ENCODE data around the gene UBASH3A.
"Not testable (repeated sequence)": the region's sequence is repeated elsewhere in the genome, so short reads cannot be mapped to it uniquely, and the experiment has no call there.

The UBASH3A gene

GRCh38 chr21:42468491-42469131, 64.9 kb downstream of the UBASH3A start:
- no peak for DNase-seq (ENCODE audit: low read depth)

GRCh38 chr21:42469272-42469671, 65.6 kb downstream of the UBASH3A start:
- no peak for DNase-seq (ENCODE audit: low read depth)

GRCh38 chr21:42469726-42470125, 66.0 kb downstream of the UBASH3A start:
- not testable (repeated sequence) for DNase-seq (ENCODE audit: low read depth)

DNA sequence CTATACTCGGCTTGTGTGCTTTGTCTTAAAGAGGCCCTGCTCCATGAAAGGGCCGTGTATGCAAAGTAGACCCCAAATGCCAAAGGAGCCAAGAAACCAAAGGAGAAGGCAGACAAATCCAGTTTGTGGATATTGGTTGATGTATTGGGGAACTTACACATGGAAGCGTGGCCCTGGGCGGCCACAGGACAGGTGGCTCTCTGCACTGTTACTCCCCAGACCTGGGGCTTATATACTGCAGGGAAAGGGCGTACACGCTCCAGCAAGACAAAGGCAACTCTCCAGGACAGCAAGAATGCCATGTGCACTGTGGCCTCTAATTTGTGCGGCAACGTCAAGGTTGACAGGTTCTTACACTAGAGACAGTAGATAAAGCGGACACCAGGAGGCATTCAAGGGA, 67.5 kb downstream of the UBASH3A start:
- no peak for DNase-seq (ENCODE audit: low read depth)

- DNase-seq (ENCODE audit: low read depth), result no peak
These were observed 68.1 kb downstream of the UBASH3A start for GRCh38 chr21:42471716-42472330.

- DNase-seq (ENCODE audit: low read depth), result no peak
These were observed 68.8 kb downstream of the UBASH3A start for GRCh38 chr21:42472521-42472920.

GRCh38 chr21:42473498-42474042, 69.9 kb downstream of the UBASH3A start:
- DNase-seq (ENCODE audit: low read depth), result no peak

GRCh38 chr21:42474043-42474831, 70.5 kb downstream of the UBASH3A start:
- no peak for DNase-seq (ENCODE audit: low read depth)

GRCh38 chr21:42475036-42475435, 71.3 kb downstream of the UBASH3A start:
- no peak for DNase-seq (ENCODE audit: low read depth)

GRCh38 chr21:42475526-42476387, 72.1 kb downstream of the UBASH3A start:
- DNase-seq (ENCODE audit: low read depth), result no peak

DNA sequence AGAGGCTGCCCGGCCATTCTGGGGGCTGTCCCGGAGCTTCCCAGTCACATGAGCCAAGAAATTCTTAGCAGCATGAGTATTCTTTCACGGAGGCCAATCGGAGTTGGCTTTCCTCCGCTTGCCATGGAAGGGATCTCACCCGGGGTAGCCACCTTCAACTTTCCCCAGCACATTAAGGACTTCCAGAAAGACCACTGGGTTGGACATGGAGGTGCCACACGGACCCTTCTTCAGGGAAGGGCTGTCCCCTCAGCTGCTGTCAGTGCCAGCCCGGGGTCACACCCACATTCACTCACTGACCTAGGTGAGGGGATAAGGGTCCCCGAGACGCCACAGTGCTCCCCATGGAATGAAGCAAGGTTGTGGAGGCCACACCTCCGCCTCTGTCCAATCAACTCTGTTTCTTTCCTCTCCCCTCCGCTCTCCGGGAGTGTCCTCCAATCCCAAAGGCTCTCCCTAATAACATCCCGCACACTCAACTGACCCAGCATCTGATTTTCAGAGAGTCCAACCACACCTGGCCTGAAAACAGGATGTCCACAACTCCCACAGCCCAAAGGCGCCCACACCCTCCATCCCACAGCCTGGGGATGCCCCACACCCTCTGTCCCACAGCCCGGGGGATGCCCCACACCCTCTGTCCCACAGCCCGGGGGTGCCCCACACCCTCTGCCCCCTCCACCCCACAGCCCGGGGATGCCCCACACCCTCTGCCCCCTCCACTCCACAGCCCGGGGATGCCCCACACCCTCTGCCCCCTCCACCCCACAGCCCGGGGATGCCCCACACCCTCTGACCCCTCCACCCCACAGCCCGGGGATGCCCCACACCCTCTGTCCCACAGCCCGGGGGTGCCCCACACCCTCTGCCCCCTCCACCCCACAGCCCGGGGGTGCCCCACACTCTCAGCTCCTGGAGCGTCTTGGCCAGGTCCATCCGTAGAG, 73.0 kb downstream of the UBASH3A start:
- no peak for DNase-seq (ENCODE audit: low read depth)

DNA sequence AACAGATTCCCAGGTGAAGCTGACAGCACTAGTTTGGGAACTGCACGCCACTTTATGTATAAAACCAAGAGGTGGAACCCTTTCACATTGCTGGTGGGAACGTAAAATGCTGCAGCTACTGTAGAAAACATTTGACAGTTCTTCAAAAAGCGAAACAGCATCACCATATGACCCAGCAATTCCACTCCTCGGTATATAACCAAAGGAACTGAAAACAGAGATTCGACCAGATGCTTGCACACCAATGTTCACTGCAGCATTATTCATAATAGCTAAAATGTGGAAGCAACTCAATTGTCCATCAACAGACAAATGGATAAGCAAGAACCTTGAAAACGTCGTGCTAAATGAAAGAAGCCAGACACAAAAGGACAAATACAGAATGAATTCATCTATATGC, 74.8 kb downstream of the UBASH3A start:
- no peak for DNase-seq (ENCODE audit: low read depth)

DNA sequence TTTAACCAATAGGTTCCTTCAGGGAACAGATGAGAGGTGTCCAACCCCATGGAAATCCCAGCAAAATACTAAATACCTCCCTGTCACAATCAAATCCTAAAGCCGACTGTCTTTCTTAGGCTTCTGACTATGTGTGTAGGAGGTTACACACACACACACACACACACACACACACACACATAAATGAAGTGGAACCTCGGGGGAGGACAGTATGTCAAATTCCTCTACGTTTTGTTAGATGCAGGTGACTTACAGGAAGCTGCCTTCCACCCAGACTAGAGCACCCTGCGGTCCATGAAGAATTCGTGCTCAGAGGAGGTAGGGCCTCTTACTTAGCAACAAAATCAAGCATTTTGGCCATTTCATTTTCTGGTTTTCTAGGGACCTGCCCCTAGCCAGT, 75.9 kb downstream of the UBASH3A start:
- DNase-seq (ENCODE audit: low read depth), result no peak

- no peak for DNase-seq (ENCODE audit: low read depth)
These were observed 77.0 kb downstream of the UBASH3A start for GRCh38 chr21:42480736-42481135.

DNA sequence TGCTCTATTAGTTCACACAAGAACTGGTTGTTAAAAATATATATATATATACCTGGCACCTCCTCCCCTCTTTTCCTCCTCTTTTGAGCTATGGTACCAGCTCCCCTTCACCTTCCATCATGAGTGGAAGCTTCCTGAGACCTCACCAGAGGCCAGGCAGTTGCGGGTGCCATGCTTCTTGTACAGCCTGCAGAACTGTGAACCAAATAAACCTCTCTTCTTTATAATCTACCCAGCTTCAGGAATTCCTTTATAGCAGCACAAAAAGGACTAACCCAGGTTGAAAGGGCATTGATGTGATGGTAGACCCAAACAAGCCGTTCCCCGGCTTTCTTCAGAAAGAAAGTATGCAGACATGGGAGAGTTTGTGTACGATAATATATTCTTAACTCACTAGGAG, 77.5 kb downstream of the UBASH3A start:
- no peak for DNase-seq (ENCODE audit: low read depth)

- DNase-seq (ENCODE audit: low read depth), result no peak
These were observed 81.3 kb downstream of the UBASH3A start for GRCh38 chr21:42484966-42485365.

GRCh38 chr21:42486072-42486471, 82.4 kb downstream of the UBASH3A start:
- no peak for DNase-seq (ENCODE audit: low read depth)

DNA sequence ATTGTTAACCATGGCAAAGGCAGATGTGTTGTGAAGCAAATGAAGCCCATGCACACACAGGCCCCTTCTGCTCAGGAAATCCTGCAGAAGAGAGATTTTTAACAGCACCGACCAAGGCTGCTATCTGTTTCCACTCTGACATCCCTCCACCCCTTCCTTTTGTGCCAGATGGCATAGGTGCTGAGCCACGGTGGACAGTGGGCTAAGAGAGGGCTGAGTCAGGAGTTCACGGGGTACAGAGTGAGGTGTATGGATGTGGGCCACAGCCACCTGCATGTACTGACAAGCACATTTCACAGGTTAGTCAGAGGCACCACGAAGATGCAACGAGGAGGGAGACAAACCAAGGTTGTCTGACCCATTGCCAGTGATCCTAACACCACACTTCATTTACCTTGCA, 82.8 kb downstream of the UBASH3A start:
- DNase-seq (ENCODE audit: low read depth), result no peak

DNA sequence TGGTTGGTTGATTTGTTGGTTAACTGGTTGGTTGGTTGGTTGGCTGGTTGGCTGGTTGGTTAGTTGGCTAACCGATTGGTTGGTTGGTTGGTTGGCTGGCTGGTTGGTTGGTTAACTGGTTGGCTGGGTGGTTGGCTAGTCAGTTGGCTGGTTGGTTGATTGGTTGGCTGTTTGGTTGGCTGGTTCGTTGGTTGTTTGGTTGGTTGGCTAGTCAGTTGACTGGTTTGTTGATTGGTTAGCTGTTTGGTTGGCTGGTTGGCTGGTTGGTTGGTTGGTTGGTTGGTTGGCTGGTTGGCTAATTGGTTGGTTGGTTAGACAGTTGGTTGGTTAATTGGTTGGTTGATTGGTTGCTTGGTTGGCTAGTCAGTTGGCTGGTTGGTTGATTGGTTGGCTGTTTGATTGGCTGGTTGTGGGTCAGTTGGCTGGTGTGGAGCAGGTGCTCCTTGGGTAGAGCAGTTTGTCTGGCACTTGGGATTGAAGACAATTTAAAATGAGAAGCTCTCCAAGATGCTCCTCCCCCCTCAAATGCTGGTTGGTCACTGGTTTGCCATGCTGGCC, 85.4 kb downstream of the UBASH3A start:
- no peak for DNase-seq (ENCODE audit: low read depth)

DNA sequence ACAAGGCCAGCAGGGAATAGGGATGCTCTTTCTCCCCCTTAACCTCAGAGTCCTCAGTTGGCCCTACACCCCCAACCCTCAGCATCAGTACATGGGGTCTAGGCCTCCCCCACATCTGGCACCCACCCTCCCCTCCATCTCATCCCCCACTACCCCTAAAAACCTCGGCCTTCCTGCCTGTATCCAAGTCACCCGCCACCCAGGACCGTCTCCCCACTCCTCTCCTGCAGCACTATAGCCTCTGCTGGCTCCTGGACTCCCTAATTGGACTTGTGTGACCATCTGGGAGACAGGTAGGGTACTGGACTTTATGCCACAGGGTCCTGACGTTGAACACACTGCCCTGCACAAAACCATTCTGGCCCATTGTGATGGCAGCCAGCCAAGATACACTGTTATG, 86.3 kb downstream of the UBASH3A start:
- no peak for DNase-seq (ENCODE audit: low read depth)

DNA sequence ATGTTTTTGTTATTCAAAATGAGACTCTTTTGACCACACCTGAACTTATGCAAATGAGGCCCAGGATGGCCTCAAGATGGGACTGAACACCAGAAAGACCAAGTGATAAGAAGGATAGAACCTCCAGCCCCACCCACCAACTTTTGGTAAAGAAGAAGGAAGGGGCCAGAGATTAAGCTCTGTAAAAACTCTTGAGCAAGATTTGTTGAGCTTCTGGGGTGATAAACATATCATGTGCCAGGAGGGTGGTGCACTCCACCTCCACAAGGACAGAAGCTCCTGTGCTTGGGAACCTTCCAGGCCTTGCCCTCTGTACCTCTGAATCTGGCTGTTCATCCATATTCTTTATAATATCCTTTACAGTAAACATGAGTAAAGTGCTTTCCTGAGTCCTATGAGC, 87.0 kb downstream of the UBASH3A start:
- DNase-seq (ENCODE audit: low read depth), result no peak

All from stimulated activated CD8-positive, alpha-beta memory T cell treated with anti-CD3 and anti-CD28 coated beads, Interleukin-7, amount 100 ng/mL, for 24 hours (primary cell).